BLaER1 treated with 17β-estradiol and CSF1 and Interleukin-3, amounts not matched to agents 10 nM and 100 nM (cell line): Measurements from ENCODE around the gene ZNF304.
"Not testable (repeated sequence)": the region's sequence is repeated elsewhere in the genome, so short reads cannot be mapped to it uniquely, and the experiment has no call there.

ENCODE experiments used
- H3K27ac ChIP-seq, 11 experiments: shearing (Covaris generic); formaldehyde crosslinking; 2 replicates each; pipeline ENCODE4 v1.8.1; 2022
- H3K27me3 ChIP-seq, 11 experiments: shearing (Covaris generic); formaldehyde crosslinking; 2 replicates each; pipeline ENCODE4 v1.8.1; 2022
- H3K36me3 ChIP-seq, 11 experiments: shearing (Covaris generic); formaldehyde crosslinking; 2 replicates each; pipeline ENCODE4 v1.8.1; 2022
- H3K4me1 ChIP-seq, 10 experiments: shearing (Covaris generic); formaldehyde crosslinking; 2 replicates each; pipeline ENCODE4 v1.8.1; 2022
- H3K4me2 ChIP-seq, 11 experiments: shearing (Covaris generic); formaldehyde crosslinking; 2 replicates each; pipeline ENCODE4 v1.8.1; 2022
- H3K4me3 ChIP-seq, 10 experiments: shearing (Covaris generic); formaldehyde crosslinking; 2 replicates each; pipeline ENCODE4 v1.8.1; 2022
- H3K9ac ChIP-seq, 11 experiments: shearing (Covaris generic); formaldehyde crosslinking; 2 replicates each; pipeline ENCODE4 v1.8.1; 2022
- H3K9me3 ChIP-seq, 11 experiments: shearing (Covaris generic); formaldehyde crosslinking; replicated peaks in 1 of 11; 2 replicates each; pipeline ENCODE4 v1.8.1; 2022
- H4K20me1 ChIP-seq, 11 experiments: shearing (Covaris generic); formaldehyde crosslinking; 2 replicates each; pipeline ENCODE4 v1.8.1; 2022
- Cebpa-rat ChIP-seq, 11 experiments: shearing (Covaris generic); IDR thresholded peaks; 2 replicates each; pipeline ENCODE4 v1.8.1; 2022

The ZNF304 gene

GRCh38 chr19:57366776-57367175, 15.7 kb downstream of the ZNF304 start:
- Histone ChIP-seq H3K4me2 (no peak overlapping the region), H3K4me1 (peaks cover 11 to 17% (median 15%) of the 10 kb centered on the region in 10 experiments), H3K4me3 (no peak overlapping the region), H3K27me3 (no peaks in the 10 kb centered on the region), H3K9ac (peak overlapping the region in 1 of 11 experiments; percentile 23; a peak in 1 of 22 replicates), H3K36me3 (peaks cover 11 to 55% (median 33%) of the 10 kb centered on the region in 11 experiments), H4K20me1 (peaks cover 0 to 19% (median 3%) of the 10 kb centered on the region in 11 experiments; a peak in 4 of 22 replicates), H3K27ac (no peak overlapping the region), H3K9me3 (peaks cover 0 to 10% (median 0%) of the 10 kb centered on the region in 11 experiments; a peak in 4 of 22 replicates)
- no peak for TF ChIP-seq Cebpa-rat (IDR thresholded peaks at IDR 0.05)

GRCh38 chr19:57374179-57374578, 23.1 kb downstream of the ZNF304 start:
- no peak overlapping the region for H3K9ac ChIP-seq
- peaks cover 62 to 84% (median 69%) of the 10 kb centered on the region in 11 experiments for H3K9me3 ChIP-seq
- no peak for TF ChIP-seq Cebpa-rat (IDR thresholded peaks at IDR 0.05)
- H3K27ac ChIP-seq: no peak overlapping the region
- peaks cover 80 to 93% (median 83%) of the 10 kb centered on the region in 11 experiments for H3K36me3 ChIP-seq
- no peaks in the 10 kb centered on the region for H3K27me3 ChIP-seq
- no peaks in the 10 kb centered on the region for H3K4me1 ChIP-seq
- H4K20me1 ChIP-seq: no peaks in the 10 kb centered on the region
- H3K4me3 ChIP-seq: peak overlapping the region in 5 of 10 experiments; percentile 13 to 40 (median 23); a peak in 2 of 20 replicates
- no peak overlapping the region for H3K4me2 ChIP-seq

GRCh38 chr19:57374647-57375046, 23.6 kb downstream of the ZNF304 start:
- H3K4me2 ChIP-seq, H3K27me3 ChIP-seq, H3K9ac ChIP-seq, H3K27ac ChIP-seq, H4K20me1 ChIP-seq, H3K4me1 ChIP-seq: not testable (repeated sequence)
- 0 out of 20 replicates have a peak overlapping the region, but pooled peaks of 2 of the 10 experiments have one; percentile 13 to 36 for H3K4me3 ChIP-seq
- peaks cover 82 to 96% (median 85%) of the 10 kb centered on the region in 11 experiments for H3K36me3 ChIP-seq
- H3K9me3 ChIP-seq: peaks cover 62 to 89% (median 73%) of the 10 kb centered on the region in 11 experiments

- Histone ChIP-seq H3K4me3 (no peak overlapping the region; a peak in 1 of 20 replicates), H3K36me3 (peaks cover 77 to 92% (median 85%) of the 10 kb centered on the region in 11 experiments), H3K27ac (no peak overlapping the region), H3K4me2 (no peak overlapping the region), H3K9ac (no peak overlapping the region), H3K9me3 (peaks cover 62 to 90% (median 75%) of the 10 kb centered on the region in 11 experiments), H3K4me1 (no peaks in the 10 kb centered on the region), H4K20me1 (no peaks in the 10 kb centered on the region), H3K27me3 (no peaks in the 10 kb centered on the region)
- no peak for TF ChIP-seq Cebpa-rat (IDR thresholded peaks at IDR 0.05)
Measured at GRCh38 chr19:57376151-57376550, 25.1 kb downstream of the ZNF304 start.

DNA sequence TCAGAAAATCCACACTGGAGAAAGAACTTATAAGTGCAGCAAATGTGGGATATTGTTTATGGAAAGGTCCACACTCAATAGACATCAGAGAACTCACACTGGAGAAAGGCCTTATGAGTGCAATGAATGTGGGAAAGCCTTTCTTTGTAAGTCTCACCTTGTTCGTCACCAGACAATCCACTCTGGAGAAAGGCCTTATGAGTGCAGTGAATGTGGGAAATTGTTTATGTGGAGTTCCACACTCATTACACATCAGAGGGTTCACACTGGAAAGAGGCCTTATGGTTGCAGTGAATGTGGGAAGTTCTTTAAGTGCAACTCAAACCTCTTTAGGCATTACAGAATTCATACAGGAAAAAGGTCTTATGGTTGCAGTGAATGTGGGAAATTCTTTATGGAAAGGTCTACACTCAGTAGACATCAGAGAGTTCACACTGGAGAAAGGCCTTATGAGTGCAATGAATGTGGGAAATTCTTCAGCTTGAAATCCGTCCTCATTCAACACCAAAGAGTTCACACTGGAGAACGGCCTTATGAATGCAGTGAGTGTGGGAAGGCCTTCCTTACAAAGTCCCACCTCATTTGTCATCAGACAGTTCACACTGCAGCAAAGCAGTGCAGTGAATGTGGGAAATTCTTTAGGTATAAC, 26.6 kb downstream of the ZNF304 start:
- no peaks in the 10 kb centered on the region for H4K20me1 ChIP-seq
- H3K27me3 ChIP-seq: no peaks in the 10 kb centered on the region
- no peak overlapping the region for H3K27ac ChIP-seq
- H3K4me2 ChIP-seq: no peak overlapping the region
- peak overlapping the region in 5 of 10 experiments; percentile 2 to 38 (median 16); a peak in 3 of 20 replicates for H3K4me3 ChIP-seq
- no peaks in the 10 kb centered on the region for H3K4me1 ChIP-seq
- H3K36me3 ChIP-seq: peaks cover 63 to 77% (median 70%) of the 10 kb centered on the region in 11 experiments
- H3K9me3 ChIP-seq: peaks cover 59 to 86% (median 71%) of the 10 kb centered on the region in 11 experiments
- TF ChIP-seq Cebpa-rat (IDR thresholded peaks at IDR 0.05): no peak
- H3K9ac ChIP-seq: no peak overlapping the region

- Histone ChIP-seq H3K9me3 (peaks cover 28 to 53% (median 39%) of the 10 kb centered on the region in 11 experiments), H3K9ac (no peak overlapping the region)
- TF ChIP-seq Cebpa-rat (IDR thresholded peaks at IDR 0.05): no peak
Measured at GRCh38 chr19:57380923-57381322, 29.9 kb downstream of the ZNF304 start.

DNA sequence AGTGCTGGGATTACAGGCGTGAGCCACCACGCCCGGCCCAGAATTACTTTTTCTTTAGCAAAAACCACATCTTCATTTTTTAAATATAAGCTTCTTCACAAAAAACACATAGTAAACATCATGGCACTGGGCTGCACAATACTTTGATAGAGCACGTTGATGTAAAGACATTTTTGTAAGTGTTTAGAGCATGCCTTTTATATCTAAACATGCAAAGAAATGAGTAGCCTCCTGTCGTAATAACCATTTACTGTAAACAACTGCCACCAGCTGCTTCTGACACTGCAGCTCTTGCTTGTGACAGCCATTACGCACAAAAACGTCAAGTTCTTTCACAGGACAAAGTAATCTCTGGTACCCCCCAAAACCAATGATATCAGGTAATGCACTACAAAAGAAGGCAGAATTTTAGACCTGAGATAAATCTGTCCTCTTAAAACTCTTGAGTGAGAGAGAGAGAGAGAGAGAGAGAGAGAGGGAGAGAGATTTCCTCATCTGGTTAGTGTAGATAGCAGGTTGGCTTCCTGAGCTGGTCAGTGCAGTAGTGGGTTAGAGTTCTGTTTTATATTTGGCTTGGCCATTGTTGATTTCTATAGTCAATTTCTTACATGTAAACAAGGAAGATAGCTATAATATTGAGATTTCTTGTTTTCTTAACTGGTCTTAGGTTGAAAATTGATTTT, 31.9 kb downstream of the ZNF304 start:
- H3K9ac ChIP-seq: no peak overlapping the region
- no peak for TF ChIP-seq Cebpa-rat (IDR thresholded peaks at IDR 0.05)
- no peaks in the 10 kb centered on the region for H3K27me3 ChIP-seq
- H3K4me3 ChIP-seq: no peak overlapping the region
- peaks cover 11 to 24% (median 18%) of the 10 kb centered on the region in 11 experiments for H3K36me3 ChIP-seq
- peaks cover 8 to 33% (median 19%) of the 10 kb centered on the region in 11 experiments for H3K9me3 ChIP-seq
- H3K27ac ChIP-seq: no peak overlapping the region
- no peaks in the 10 kb centered on the region for H4K20me1 ChIP-seq
- H3K4me1 ChIP-seq: no peaks in the 10 kb centered on the region
- no peak overlapping the region for H3K4me2 ChIP-seq

More at GRCh38 chr19:57380923-57381322, 29.9 kb downstream of the ZNF304 start:
- H3K36me3 ChIP-seq: peaks cover 31 to 44% (median 39%) of the 10 kb centered on the region in 11 experiments
- no peak overlapping the region for H3K4me3 ChIP-seq
- no peaks in the 10 kb centered on the region for H4K20me1 ChIP-seq
- no peaks in the 10 kb centered on the region for H3K27me3 ChIP-seq
- H3K27ac ChIP-seq: no peak overlapping the region
- no peak overlapping the region for H3K4me2 ChIP-seq
- no peaks in the 10 kb centered on the region for H3K4me1 ChIP-seq

- Histone ChIP-seq H3K4me2 (peak overlapping the region; percentile 37 to 76 (median 62)), H3K36me3 (peaks cover 6 to 23% (median 17%) of the 10 kb centered on the region in 11 experiments), H3K4me3 (peak overlapping the region; percentile 61 to 96 (median 90); a peak in 19 of 20 replicates), H3K27ac (peak overlapping the region; percentile 64 to 89 (median 85)), H3K4me1 (peaks cover 12 to 26% (median 18%) of the 10 kb centered on the region in 10 experiments), H3K9me3 (no peaks in the 10 kb centered on the region), H3K27me3 (no peaks in the 10 kb centered on the region), H3K9ac (peak overlapping the region; percentile 28 to 95 (median 92); a peak in 21 of 22 replicates), H4K20me1 (peaks cover 0 to 21% (median 6%) of the 10 kb centered on the region in 11 experiments; a peak in 8 of 22 replicates)
- peak in 1 of 11 experiments; percentile 41; a peak in 1 of 22 replicates for TF ChIP-seq Cebpa-rat (IDR thresholded peaks at IDR 0.05)
Measured at GRCh38 chr19:57389194-57389729, 38.2 kb downstream of the ZNF304 start.
